Thoracic aorta (tissue), 2 donors: ENCODE data around the gene UBAP2. TPM values are rescaled to one million over a fixed set of nuclear protein-coding genes. Genes with fewer than 3 reads are reported as not detected.

Experiments
- ATAC-seq: fragments of 150-250 bp; one replicate; pipeline ENCODE4 v1.8.0; 2017; ENCODE audit warnings: low read depth; ENCODE audit not compliant: insufficient number of reproducible peaks, low FRiP score
- DNase-seq: peaks from one replicate; pipeline ENCODE4 v3.0.0-alpha.2; 2020; ENCODE audit warnings: low spot score
- H3K27ac ChIP-seq, 2 donors: fragments of 200-600 bp; sonication (generic); 1 replicate in 1 of 2; 2 replicates in 1 of 2; pipeline ENCODE4 v1.5.1; 2016; ENCODE audit warnings: mild to moderate bottlenecking in 2 of 2, moderate library complexity in 2 of 2
- H3K27me3 ChIP-seq: fragments of 200-600 bp; sonication (generic); replicated peaks from 2 replicates; pipeline ENCODE4 v1.6.0; 2016; ENCODE audit warnings: mild to moderate bottlenecking; ENCODE audit not compliant: insufficient read depth
- H3K36me3 ChIP-seq: fragments of 200-600 bp; sonication (generic); one replicate; pipeline ENCODE4 v1.5.1; 2016
- H3K4me1 ChIP-seq, 2 donors: fragments of 200-600 bp; sonication (generic); 1 replicate in 1 of 2; 2 replicates in 1 of 2; pipeline versions ENCODE4 v1.5.1 to v1.6.0; 2016; ENCODE audit warnings: low read depth in 2 of 2, mild to moderate bottlenecking in 1 of 2; ENCODE audit not compliant: control insufficient read depth in 1 of 2
- H3K4me3 ChIP-seq: fragments of 200-600 bp; sonication (generic); 2 replicates; pipeline ENCODE4 v1.5.1; 2016; ENCODE audit warnings: mild to moderate bottlenecking
- H3K9me3 ChIP-seq: fragments of 200-600 bp; sonication (generic); 2 replicates; pipeline ENCODE4 v1.5.1; 2016
- CTCF ChIP-seq: fragments of 200-600 bp; sonication (generic); IDR thresholded peaks from one replicate; pipeline ENCODE4 v1.5.1; 2019; ENCODE audit warnings: antibody characterized with exemption
- total RNA-seq, 2 donors: library from RNA; depleted of rRNA; stranded (reverse); fragments of >200 nt; gene quantifications; one replicate each; pipeline versions ENCODE4 v1.1.0 to v1.2.3, GENCODE V29; 2016

Gene UBAP2
- total RNA-seq, 2 donors from 2014 or later = 21.3 to 29.9 TPM

- H3K4me1 ChIP-seq = peaks cover 7 to 23% of the 10 kb centered on the region in 2 donors
- no peak for DNase-seq
- H3K4me3 ChIP-seq = no peak overlapping the region
- no peaks in the 10 kb centered on the region for H3K27me3 ChIP-seq
- H3K27ac ChIP-seq = no peak overlapping the region
- no peaks in the 10 kb centered on the region for H3K9me3 ChIP-seq
- TF ChIP-seq CTCF = no peak
- ATAC-seq = no peak
- no peaks in the 10 kb centered on the region for H3K36me3 ChIP-seq
These were observed 145.4 kb downstream of the UBAP2 start for GRCh38 chr9:33903157-33903780.

- TF ChIP-seq CTCF = no peak
- H3K36me3 ChIP-seq = peaks cover 10% of the 10 kb centered on the region
- no peaks in the 10 kb centered on the region for H3K4me1 ChIP-seq
- ATAC-seq (no peak), DNase-seq (no peak)
- H3K27ac ChIP-seq = no peak overlapping the region
- no peak overlapping the region for H3K4me3 ChIP-seq
- no peaks in the 10 kb centered on the region for H3K9me3 ChIP-seq
- H3K27me3 ChIP-seq = no peaks in the 10 kb centered on the region
These were observed 154.4 kb downstream of the UBAP2 start for GRCh38 chr9:33894316-33894715.

GRCh38 chr9:33893861-33894260, 154.8 kb downstream of the UBAP2 start:
- H3K36me3 ChIP-seq = peaks cover 10% of the 10 kb centered on the region
- H3K27me3 ChIP-seq = no peaks in the 10 kb centered on the region
- no peaks in the 10 kb centered on the region for H3K4me1 ChIP-seq
- ATAC-seq (no peak), DNase-seq (no peak)
- H3K27ac ChIP-seq = no peak overlapping the region
- no peak overlapping the region for H3K4me3 ChIP-seq
- H3K9me3 ChIP-seq = no peaks in the 10 kb centered on the region
- TF ChIP-seq CTCF = no peak

- no peak for ATAC-seq
- Histone ChIP-seq H3K4me3 (no peak overlapping the region), H3K27me3 (no peaks in the 10 kb centered on the region), H3K36me3 (peaks cover 10% of the 10 kb centered on the region), H3K4me1 (peaks cover 28 to 31% of the 10 kb centered on the region in 2 donors), H3K27ac (no peak overlapping the region), H3K9me3 (no peaks in the 10 kb centered on the region)
- TF ChIP-seq CTCF = no peak
- DNase-seq = no peak
These were observed 162.7 kb downstream of the UBAP2 start for GRCh38 chr9:33885948-33886347.

- peaks cover 28 to 31% of the 10 kb centered on the region in 2 donors for H3K4me1 ChIP-seq
- no peak for TF ChIP-seq CTCF
- ATAC-seq = no peak
- H3K9me3 ChIP-seq = no peaks in the 10 kb centered on the region
- H3K27ac ChIP-seq = no peak overlapping the region
- no peaks in the 10 kb centered on the region for H3K27me3 ChIP-seq
- DNase-seq = no peak
- H3K36me3 ChIP-seq = peaks cover 8% of the 10 kb centered on the region
- no peak overlapping the region for H3K4me3 ChIP-seq
These were observed 163.6 kb downstream of the UBAP2 start for GRCh38 chr9:33884856-33885701.
